ENCODE measurements around the gene CFAP53.
"Not testable (repeated sequence)": the region's sequence is repeated elsewhere in the genome, so short reads cannot be mapped to it uniquely, and the experiment has no call there.

The CFAP53 gene, protein sequence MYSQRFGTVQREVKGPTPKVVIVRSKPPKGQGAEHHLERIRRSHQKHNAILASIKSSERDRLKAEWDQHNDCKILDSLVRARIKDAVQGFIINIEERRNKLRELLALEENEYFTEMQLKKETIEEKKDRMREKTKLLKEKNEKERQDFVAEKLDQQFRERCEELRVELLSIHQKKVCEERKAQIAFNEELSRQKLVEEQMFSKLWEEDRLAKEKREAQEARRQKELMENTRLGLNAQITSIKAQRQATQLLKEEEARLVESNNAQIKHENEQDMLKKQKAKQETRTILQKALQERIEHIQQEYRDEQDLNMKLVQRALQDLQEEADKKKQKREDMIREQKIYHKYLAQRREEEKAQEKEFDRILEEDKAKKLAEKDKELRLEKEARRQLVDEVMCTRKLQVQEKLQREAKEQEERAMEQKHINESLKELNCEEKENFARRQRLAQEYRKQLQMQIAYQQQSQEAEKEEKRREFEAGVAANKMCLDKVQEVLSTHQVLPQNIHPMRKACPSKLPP

DNA sequence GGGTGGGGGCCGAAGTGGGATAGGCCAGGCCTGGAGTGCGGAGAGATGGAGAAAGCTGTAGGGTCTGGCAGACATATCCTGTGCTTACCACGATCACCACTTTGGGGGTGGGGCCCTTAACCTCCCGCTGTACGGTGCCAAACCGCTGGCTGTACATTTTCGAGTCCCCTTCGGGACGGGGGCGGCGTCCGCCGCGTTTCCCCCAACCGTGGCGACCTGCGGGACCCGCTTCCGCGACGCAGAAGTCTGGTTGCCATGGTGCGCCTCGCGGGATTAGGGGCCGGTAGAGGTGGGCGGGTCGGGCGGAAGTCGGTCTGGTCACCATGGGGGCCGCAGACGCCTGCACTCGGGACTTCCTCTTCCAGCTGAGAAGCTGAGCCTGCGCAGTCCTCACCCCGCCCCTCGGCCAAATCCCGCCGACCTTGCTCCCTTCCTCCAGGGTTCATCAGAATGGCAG lies at the start of gene CFAP53:
CFAP53 (minus strand) TSS at position 248 of the 457 bp plus-strand sequence; CDS start at position 157, 91 bp downstream.
- peak; percentile 67 for DNase-seq (ENCODE audit: low read depth)

GRCh38 chr18:50315100-50315871 lies 49.0 kb upstream of the CFAP53 start:
- no peak for DNase-seq (ENCODE audit: low read depth)

DNA sequence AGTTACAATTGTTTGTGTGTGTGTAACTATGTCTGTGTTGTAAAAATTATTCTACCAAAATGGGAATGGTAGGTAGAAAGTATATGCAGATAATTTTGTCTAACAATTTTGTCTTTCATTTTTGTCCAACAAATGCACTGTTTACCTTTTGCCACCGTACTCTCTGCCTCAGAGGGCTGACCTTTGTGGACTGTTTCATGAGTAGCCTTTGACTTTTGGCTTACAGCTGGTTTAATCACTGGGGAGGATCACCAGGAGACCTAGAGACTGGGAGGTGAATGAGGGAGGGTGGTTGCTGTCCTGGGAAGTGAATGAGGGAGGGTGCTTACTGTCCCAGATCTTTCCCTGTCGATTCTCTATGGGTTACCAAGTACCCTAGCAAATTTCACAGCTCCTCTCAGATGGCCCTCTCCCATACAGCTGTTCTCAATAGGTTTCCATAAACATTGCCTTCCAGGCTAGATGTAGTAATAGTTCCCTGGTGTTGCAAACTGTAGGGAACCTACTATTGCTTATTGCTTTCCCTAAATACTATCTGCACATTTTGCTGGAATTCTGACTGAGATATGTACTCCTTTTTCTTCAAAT lies 47.7 kb upstream of the CFAP53 start:
- DNase-seq (ENCODE audit: low read depth) = no peak

DNA sequence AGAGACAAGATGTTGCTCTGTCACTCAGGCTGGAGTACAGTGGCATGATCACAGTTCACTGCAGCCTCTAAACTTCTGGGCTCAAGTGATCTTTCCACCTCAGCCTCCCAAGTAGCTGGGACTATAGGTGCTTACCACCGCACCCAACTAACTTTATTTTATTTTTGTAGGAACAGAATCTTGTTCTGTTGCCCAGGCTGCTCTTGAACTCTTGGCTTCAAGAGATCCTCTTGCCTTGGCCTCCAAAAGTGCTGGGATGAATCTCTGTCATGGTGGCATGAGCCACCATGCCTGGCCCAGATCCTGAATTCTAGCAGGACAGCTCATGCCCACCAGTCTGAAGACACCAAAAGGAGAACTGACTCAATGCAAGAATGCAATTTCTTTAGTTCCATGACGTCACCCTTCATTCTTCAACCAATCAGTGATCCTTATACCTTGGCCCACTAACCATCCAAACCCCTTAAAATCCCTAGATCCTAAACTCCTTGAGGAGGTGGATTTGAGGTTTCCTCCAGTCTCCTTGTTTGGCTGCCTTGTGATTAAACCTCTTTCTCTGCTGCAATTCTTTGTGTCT lies 46.8 kb upstream of the CFAP53 start:
- no peak for DNase-seq (ENCODE audit: low read depth)

GRCh38 chr18:50312296-50313030 lies 46.2 kb upstream of the CFAP53 start:
- DNase-seq (ENCODE audit: low read depth) = no peak

- DNase-seq (ENCODE audit: low read depth) = no peak
Measured at GRCh38 chr18:50311650-50312049, 45.4 kb upstream of the CFAP53 start.

GRCh38 chr18:50310080-50310479 lies 43.8 kb upstream of the CFAP53 start:
- DNase-seq (ENCODE audit: low read depth) = no peak

DNA sequence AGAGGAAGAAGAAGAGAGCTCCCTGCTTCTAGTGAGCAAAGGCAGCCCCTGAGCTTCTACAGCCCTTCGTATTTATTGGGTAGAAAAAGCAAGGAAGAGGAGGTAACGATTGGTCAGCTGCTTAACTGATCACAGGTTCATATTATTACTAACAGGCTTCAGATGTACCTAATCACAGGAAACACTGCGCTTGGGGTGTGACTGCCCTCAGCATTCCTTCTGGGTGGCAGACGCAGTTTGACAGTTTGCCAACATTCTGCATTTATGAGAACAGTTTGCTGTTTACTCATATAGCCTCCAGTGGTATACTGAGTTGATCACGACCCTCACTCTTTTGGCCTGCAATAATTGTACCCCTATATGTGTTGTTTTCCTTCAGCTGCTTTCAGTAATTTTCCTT lies 42.6 kb upstream of the CFAP53 start:
- DNase-seq (ENCODE audit: low read depth) = not testable (repeated sequence)

DNA sequence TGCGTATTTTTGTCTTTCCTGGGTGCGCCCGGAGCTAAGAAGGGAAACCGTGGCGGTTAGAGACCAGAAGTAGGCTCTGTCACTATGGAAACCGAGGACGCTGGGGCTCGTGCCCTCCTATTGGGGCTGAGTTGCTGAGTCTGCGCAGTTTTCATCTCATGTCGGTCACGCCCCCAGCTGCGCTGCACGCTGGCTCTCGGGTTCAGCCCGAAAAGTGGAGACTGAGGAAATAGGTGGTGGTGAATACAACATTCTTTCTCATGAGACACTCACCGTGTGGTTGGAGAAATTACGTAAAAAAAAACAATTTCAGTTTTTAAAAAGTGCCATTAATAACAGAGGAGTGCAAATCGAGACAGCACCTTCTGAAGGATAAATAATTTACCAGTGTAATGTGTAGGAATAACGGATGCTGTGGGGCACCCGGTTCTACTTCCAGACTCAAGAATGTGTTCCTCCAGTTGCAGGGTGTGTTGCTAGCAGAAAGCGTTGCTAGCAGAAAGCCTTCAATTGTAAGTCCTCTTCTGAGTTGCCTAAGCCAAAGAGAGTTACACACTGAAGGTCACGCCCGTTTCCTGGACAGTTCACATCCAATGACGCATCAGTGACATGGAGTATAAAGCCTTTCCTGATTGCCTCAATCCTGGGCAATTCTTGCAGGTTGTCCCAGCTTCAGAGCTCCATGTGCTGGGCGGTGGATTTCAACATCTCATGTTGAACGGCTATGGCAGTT lies 41.6 kb upstream of the CFAP53 start:
- DNase-seq (ENCODE audit: low read depth) = peak; percentile 81

DNA sequence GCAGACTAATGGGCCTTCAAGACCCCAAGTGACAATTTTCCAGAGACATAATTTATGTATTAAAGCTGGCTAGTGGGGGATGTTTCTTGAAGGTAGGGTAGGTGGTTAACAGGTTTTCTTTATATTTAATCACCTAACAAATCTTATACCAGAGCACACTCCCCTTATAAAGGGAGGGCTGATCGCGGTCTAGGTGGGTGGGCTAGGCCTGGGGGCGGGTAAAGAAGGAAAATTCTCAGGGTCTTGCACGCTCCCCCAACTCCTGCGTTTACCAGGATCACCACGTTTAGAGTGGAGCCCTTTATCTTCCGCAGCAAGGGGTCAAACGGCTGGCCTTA lies 41.1 kb upstream of the CFAP53 start:
- no peak for DNase-seq (ENCODE audit: low read depth)

DNA sequence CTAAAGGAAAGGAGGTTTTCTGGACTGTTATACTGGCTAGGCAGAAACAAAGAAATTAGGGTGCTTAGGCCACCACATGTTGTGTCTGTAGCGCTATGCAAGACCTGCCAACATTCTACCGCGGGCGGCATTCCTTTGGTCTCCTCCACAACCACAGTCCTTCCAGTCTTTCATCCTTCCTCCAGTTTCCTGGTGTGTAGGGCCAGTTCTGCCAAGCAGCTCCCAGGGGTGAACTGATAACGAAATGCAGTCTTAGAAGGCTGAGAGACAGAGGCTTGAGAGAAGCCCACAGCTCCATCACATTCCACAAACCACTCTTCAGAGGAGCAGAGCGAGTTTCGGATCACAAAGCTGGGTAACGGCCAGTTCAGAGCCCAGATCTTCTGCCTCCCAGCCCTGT lies 40.6 kb upstream of the CFAP53 start:
- no peak for DNase-seq (ENCODE audit: low read depth)

DNA sequence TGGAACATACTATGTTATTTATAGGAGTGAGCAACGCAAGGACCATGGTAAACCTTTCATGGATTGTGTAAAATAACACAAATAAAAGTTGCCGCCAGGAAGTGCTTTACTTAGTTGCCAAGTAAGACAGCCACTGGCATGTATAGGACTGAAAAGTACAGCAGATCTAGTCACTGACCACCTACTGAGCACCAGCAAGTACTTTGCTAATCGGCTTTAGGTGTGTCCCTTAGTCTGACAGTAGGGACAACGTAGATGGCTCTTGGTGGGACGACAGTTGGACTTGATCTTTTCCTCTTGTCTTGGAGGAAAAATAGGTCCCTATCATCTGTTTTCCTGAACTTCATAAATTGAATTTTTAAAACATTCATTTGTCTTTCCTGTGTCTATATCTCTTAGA lies 34.8 kb upstream of the CFAP53 start:
- DNase-seq (ENCODE audit: low read depth) = no peak

- DNase-seq (ENCODE audit: low read depth) = no peak
Measured at GRCh38 chr18:50299626-50300388, 33.5 kb upstream of the CFAP53 start.

GRCh38 chr18:50298443-50299284 lies 32.4 kb upstream of the CFAP53 start:
- DNase-seq (ENCODE audit: low read depth) = no peak

GRCh38 chr18:50297621-50298442 lies 31.5 kb upstream of the CFAP53 start:
- peak; percentile 38 for DNase-seq (ENCODE audit: low read depth)

GRCh38 chr18:50293039-50293438 lies 26.7 kb upstream of the CFAP53 start:
- no peak for DNase-seq (ENCODE audit: low read depth)

DNA sequence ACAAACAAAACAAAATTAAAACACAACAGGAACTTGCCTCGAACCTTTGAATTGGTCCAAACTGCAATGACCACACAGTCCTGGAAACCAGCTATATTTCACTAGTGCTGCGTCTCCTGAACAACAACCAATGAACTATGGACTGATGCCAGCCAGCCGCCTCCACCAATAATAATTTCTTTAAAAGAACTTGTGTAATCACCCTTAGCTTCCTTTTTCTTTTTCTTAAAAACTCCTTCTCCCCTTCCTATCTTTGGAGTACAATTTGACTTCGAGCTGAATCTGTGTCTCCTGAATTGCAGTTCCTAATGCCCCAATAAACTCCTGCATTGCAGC lies 22.8 kb upstream of the CFAP53 start:
- no peak for DNase-seq (ENCODE audit: low read depth)

- not testable (repeated sequence) for DNase-seq (ENCODE audit: low read depth)
Measured at GRCh38 chr18:50288348-50289107, 22.2 kb upstream of the CFAP53 start.

Measured in stimulated activated CD8-positive, alpha-beta memory T cell treated with anti-CD3 and anti-CD28 coated beads, Interleukin-15, amount 100 ng/mL, for 1 hour (primary cell).